Transverse colon (tissue), 4 donors: Measurements from ENCODE around the gene ZDHHC7.

ENCODE experiments used
- CTCF ChIP-seq, 5 experiments: fragments of 200-600 bp in 3 of 5; fragments of 450-650 bp in 2 of 5; sonication (generic) in 3 of 5; IDR thresholded peaks; 1 replicate in 2 of 5; 2 replicates in 3 of 5; pipeline ENCODE4 v1.5.1; 2016 to 2017; ENCODE audit warnings: antibody characterized with exemption in 5 of 5, inconsistent platforms in 3 of 5, mild to moderate bottlenecking in 2 of 5, moderate library complexity in 1 of 5
- EP300 ChIP-seq: sonication (generic); formaldehyde crosslinking; IDR thresholded peaks from one replicate; pipeline ENCODE4 v1.6.1; 2017; ENCODE audit warnings: antibody characterized with exemption, low read depth
- POLR2A ChIP-seq: fragments of 450-650 bp; IDR thresholded peaks from one replicate; pipeline ENCODE4 v1.6.1; 2016; ENCODE audit warnings: antibody characterized with exemption, mild to moderate bottlenecking, moderate library complexity
- POLR2AphosphoS5 ChIP-seq, 3 donors: sonication (generic); formaldehyde crosslinking; IDR thresholded peaks; one replicate each; pipeline ENCODE4 v1.6.1; 2016; ENCODE audit warnings: antibody characterized with exemption in 3 of 3

DNA sequence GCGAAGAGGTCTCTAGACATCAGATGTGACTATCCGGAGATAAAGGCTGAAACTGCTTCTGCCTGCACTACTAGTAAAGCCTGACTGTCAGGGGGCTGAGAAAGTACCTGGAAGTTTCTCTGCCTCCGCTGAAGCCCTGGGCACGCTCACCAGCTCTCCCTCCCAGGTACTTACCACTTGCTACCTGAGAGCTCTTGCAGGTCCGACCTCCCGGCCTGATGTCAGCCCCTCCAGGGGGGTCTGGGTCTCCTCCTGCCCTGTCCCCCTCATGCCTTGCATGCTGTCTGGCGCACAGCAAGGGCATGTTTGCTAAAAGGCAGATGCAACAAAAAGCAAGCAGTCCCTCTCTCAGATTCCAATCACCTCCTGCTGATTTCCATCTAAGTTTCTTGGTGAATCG is 17.4 kb downstream of the ZDHHC7 start:
- no peak for TF ChIP-seq CTCF (IDR thresholded peaks at IDR 0.05)
- no peak for TF ChIP-seq POLR2A
- no peak for TF ChIP-seq POLR2AphosphoS5 (IDR thresholded peaks at IDR 0.05)
- no peak for TF ChIP-seq EP300
